ENCODE results near the gene CSMD2. TPM values are rescaled to one million over a fixed set of nuclear protein-coding genes. Genes with fewer than 3 reads are reported as not detected.

The CSMD2 gene
- total RNA-seq, 1 donor from 2014 or later: 0.75 TPM

DNA sequence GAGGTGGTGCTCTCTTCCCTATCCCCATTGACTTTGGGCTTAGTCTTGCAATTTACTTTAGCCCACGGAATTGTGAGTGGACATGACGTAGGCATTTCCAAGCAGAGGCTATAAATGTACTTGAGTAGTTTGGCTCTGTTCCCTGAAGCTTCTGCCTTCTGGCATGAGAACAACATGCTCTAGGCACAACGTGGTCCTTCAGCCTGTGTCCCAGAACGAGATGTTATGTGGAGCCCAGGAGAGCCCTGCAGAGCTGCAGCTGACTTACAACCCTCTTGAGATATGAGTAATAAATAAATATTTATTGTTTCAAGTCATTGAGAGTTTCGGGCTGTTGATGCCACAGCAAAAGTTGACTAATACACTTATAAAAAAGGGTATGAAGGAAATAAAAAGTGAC is 406.3 kb downstream of the CSMD2 start:
- Histone ChIP-seq H3K36me3 (ENCODE audit: control insufficient read depth, insufficient read depth, low read length) (no peaks in the 10 kb centered on the region), H3K27me3 (ENCODE audit: control insufficient read depth, insufficient read depth, low read length) (no peaks in the 10 kb centered on the region), H3K4me3 (ENCODE audit: low read depth, low read length) (no peak overlapping the region)
- no peak for DNase-seq (ENCODE audit: low read depth)
- TF ChIP-seq, protein P1, sequence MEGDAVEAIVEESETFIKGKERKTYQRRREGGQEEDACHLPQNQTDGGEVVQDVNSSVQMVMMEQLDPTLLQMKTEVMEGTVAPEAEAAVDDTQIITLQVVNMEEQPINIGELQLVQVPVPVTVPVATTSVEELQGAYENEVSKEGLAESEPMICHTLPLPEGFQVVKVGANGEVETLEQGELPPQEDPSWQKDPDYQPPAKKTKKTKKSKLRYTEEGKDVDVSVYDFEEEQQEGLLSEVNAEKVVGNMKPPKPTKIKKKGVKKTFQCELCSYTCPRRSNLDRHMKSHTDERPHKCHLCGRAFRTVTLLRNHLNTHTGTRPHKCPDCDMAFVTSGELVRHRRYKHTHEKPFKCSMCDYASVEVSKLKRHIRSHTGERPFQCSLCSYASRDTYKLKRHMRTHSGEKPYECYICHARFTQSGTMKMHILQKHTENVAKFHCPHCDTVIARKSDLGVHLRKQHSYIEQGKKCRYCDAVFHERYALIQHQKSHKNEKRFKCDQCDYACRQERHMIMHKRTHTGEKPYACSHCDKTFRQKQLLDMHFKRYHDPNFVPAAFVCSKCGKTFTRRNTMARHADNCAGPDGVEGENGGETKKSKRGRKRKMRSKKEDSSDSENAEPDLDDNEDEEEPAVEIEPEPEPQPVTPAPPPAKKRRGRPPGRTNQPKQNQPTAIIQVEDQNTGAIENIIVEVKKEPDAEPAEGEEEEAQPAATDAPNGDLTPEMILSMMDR (IDR thresholded peaks at IDR 0.05; ENCODE audit: insufficient read depth, low read length, poor library complexity, severe bottlenecking): no peak

- Histone ChIP-seq H3K4me3 (ENCODE audit: low read depth, low read length) (no peak overlapping the region), H3K36me3 (ENCODE audit: control insufficient read depth, insufficient read depth, low read length) (no peaks in the 10 kb centered on the region), H3K27me3 (ENCODE audit: control insufficient read depth, insufficient read depth, low read length) (no peaks in the 10 kb centered on the region)
- DNase-seq (ENCODE audit: low read depth): no peak
- TF ChIP-seq, protein P1 (IDR thresholded peaks at IDR 0.05; ENCODE audit: insufficient read depth, low read length, poor library complexity, severe bottlenecking): no peak
Measured at GRCh38 chr1:33753087-33753856, 411.8 kb downstream of the CSMD2 start.

DNA sequence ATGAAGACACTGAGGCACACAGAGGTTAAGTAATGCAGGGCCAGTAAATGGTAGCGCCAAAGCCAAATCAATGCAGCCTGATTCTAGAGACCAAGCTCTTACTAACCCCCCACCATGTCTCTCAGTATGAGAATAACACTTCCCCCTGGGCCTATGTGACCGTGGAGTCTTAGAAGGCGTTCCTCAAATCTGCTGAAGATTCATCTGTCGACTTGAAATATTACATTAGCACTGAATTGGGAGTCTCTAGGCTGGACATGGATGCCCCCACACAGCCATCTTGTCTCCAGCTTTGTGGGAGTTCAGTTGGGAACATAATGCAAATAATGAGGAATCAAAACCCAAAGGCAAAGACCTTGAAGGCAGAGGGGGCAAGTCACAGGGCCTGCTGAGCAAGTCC is 419.1 kb downstream of the CSMD2 start:
- DNase-seq (ENCODE audit: low read depth): no peak
- Histone ChIP-seq H3K4me3 (ENCODE audit: low read depth, low read length) (no peak overlapping the region), H3K36me3 (ENCODE audit: control insufficient read depth, insufficient read depth, low read length) (no peaks in the 10 kb centered on the region), H3K27me3 (ENCODE audit: control insufficient read depth, insufficient read depth, low read length) (no peaks in the 10 kb centered on the region)
- TF ChIP-seq, protein P1 (IDR thresholded peaks at IDR 0.05; ENCODE audit: insufficient read depth, low read length, poor library complexity, severe bottlenecking): no peak

DNA sequence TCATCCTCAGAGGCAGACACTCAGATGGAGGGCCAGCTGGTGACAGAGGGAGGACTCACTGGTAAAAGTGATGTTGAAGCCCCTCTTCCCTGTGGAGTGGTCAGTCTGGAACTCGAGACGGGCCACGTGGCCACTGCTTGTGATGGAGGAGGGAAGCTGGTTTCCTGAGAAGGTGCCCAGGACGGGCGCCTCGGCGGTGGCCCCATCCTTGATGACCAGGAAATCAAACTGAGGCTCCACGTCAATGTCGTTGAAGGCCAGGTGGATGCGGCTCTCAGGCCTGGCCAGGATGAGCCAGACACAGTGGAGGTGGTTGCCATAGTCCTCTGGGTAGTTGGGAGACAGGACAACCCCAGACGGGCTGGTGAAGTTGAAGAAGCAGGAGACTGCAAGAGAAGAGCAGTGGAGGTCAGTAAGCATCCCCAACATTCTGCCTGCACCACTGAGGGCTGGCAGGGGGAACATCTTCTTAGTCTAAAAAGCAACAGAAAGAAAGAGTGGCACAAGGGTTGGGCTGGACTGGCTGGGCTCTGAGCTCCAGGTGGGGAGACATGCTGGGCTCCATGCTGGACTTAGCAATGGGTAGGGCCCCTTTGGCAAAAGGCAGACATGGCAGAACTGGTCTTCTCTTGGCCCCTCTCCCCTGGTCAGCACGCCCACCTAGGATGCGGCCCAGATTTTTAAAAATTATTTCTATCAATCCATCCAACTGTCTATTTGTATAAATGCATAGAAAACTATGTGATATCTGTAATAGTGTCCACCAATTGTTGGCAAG is 421.6 kb downstream of the CSMD2 start:
- Histone ChIP-seq H3K4me3 (ENCODE audit: low read depth, low read length) (no peak overlapping the region), H3K36me3 (ENCODE audit: control insufficient read depth, insufficient read depth, low read length) (no peaks in the 10 kb centered on the region), H3K27me3 (ENCODE audit: control insufficient read depth, insufficient read depth, low read length) (no peaks in the 10 kb centered on the region)
- no peak for DNase-seq (ENCODE audit: low read depth)
- TF ChIP-seq, protein P1 (IDR thresholded peaks at IDR 0.05; ENCODE audit: insufficient read depth, low read length, poor library complexity, severe bottlenecking): no peak

- Histone ChIP-seq H3K4me3 (ENCODE audit: low read depth, low read length) (no peak overlapping the region), H3K36me3 (ENCODE audit: control insufficient read depth, insufficient read depth, low read length) (no peaks in the 10 kb centered on the region)
Measured at GRCh38 chr1:33742663-33743062, 422.4 kb downstream of the CSMD2 start.

More at GRCh38 chr1:33742663-33743062, 422.4 kb downstream of the CSMD2 start:
- DNase-seq (ENCODE audit: low read depth): no peak
- TF ChIP-seq, protein P1 (IDR thresholded peaks at IDR 0.05; ENCODE audit: insufficient read depth, low read length, poor library complexity, severe bottlenecking): no peak
- H3K27me3 ChIP-seq (ENCODE audit: control insufficient read depth, insufficient read depth, low read length): no peaks in the 10 kb centered on the region
